Measurements from ENCODE around the gene KYAT1. TPM values are rescaled to one million over a fixed set of nuclear protein-coding genes. Genes with fewer than 3 reads are reported as not detected.
A peak's percentile ranks its signal among the peaks of the same experiment; 100 is the strongest.

KYAT1 gene
- total RNA-seq, 1 experiment from 2014 or later = 14.6 TPM

GRCh38 chr9:128895556-128895955 lies 13.8 kb upstream of the KYAT1 start:
- H3K79me2 ChIP-seq (ENCODE audit: insufficient read depth, low read length) = peaks cover 6% of the 10 kb centered on the region; the same call in 1 of the 2 replicates
- Mint-ChIP-seq H3K4me3 (peak overlapping the region in 1 of 2 experiments; percentile 63; a peak in 1 of 5 replicates), H3K27me3 (ENCODE audit: low read depth) (no peaks in the 10 kb centered on the region), H3K36me3 (ENCODE audit: insufficient read depth in 1 of 3, low read depth in 3 of 3) (peaks cover 17 to 48% (median 29%) of the 10 kb centered on the region in 3 experiments), H3K27ac (peak overlapping the region; percentile 34 to 90 (median 58); a peak in 2 of 7 replicates), H3K4me1 (peaks cover 15 to 25% of the 10 kb centered on the region in 2 experiments), H3K9me3 (no peaks in the 10 kb centered on the region)
- no peak overlapping the region for H2BK120ac ChIP-seq (ENCODE audit: low read depth, low read length, poor library complexity, severe bottlenecking)
- H2BK12ac ChIP-seq (ENCODE audit: insufficient read length, low read depth, low read length) = no peak overlapping the region
- H3K18ac ChIP-seq (ENCODE audit: insufficient read length, low read depth, low read length) = no peak overlapping the region
- no peak overlapping the region for H2BK15ac ChIP-seq (ENCODE audit: low read depth, low read length)
- WGBS (ENCODE audit: extremely low coverage, insufficient read length, low lambda C conversion rate) = no CpG with 5 or more reads among the region's 4 CpGs
- no peak for TF ChIP-seq CTCF (conservative IDR thresholded peaks at IDR 0.05)
- H3K27me3 ChIP-seq (ENCODE audit: insufficient read depth, low read length) = no peaks in the 10 kb centered on the region
- H4K91ac ChIP-seq (ENCODE audit: insufficient read length, low read depth, low read length) = no peak overlapping the region
- H3K27ac ChIP-seq (ENCODE audit: insufficient read length, low read depth, low read length) = no peak overlapping the region
- no peak overlapping the region for H2AK5ac ChIP-seq (ENCODE audit: insufficient read length, low read length)
- no peak overlapping the region for H4K8ac ChIP-seq (replicated peaks; ENCODE audit: insufficient read length, low read depth, low read length)
- H3K23me2 ChIP-seq (ENCODE audit: insufficient read length, low read depth, low read length, poor library complexity, severe bottlenecking) = no peaks in the 10 kb centered on the region
- H3T11ph ChIP-seq (ENCODE audit: low read length) = no peak overlapping the region
- H3K9ac ChIP-seq (ENCODE audit: extremely low read depth, insufficient read length, low read length) = no peak overlapping the region
- no peak overlapping the region for H3K56ac ChIP-seq (ENCODE audit: insufficient read length, low read depth, low read length)
- H2AFZ ChIP-seq (ENCODE audit: low read length) = no peak overlapping the region
- H3K4me2 ChIP-seq (ENCODE audit: insufficient read depth, insufficient read length, low read length) = no peak overlapping the region
- H3K23ac ChIP-seq (ENCODE audit: insufficient read length, low read depth, low read length) = no peak overlapping the region
- no peaks in the 10 kb centered on the region for H3K79me1 ChIP-seq (ENCODE audit: insufficient read depth, low read depth, low read length, poor library complexity, severe bottlenecking)
- no peak overlapping the region for H2BK20ac ChIP-seq (ENCODE audit: low read depth, low read length, poor library complexity, severe bottlenecking)
- no peak overlapping the region for H3K14ac ChIP-seq (ENCODE audit: insufficient read depth, low read length)
- H3K4ac ChIP-seq (ENCODE audit: low read depth, low read length) = no peak overlapping the region
- no peak for DNase-seq
- H4K20me1 ChIP-seq (ENCODE audit: control insufficient read depth, insufficient read depth, insufficient read length) = no peaks in the 10 kb centered on the region
- no peaks in the 10 kb centered on the region for H3K9me3 ChIP-seq (ENCODE audit: control insufficient read depth, low read depth, low read length)
- H3K4me1 ChIP-seq (ENCODE audit: insufficient read depth, low read length) = no peaks in the 10 kb centered on the region; the same call in 1 of the 2 replicates
- H4K5ac ChIP-seq (ENCODE audit: insufficient read length, low read depth, low read length) = no peak overlapping the region
- H2BK5ac ChIP-seq (ENCODE audit: insufficient read length, low read length) = no peak overlapping the region
